Left hindlimb (tissue), 1 donor: ENCODE measurements around the gene MCM5.
"Not testable (repeated sequence)": the region's sequence is repeated elsewhere in the genome, so short reads cannot be mapped to it uniquely, and the experiment has no call there.

Experiments
- DNase-seq: peaks from one replicate; pipeline ENCODE4 v3.0.0-alpha.2; 2018

Gene MCM5

DNA sequence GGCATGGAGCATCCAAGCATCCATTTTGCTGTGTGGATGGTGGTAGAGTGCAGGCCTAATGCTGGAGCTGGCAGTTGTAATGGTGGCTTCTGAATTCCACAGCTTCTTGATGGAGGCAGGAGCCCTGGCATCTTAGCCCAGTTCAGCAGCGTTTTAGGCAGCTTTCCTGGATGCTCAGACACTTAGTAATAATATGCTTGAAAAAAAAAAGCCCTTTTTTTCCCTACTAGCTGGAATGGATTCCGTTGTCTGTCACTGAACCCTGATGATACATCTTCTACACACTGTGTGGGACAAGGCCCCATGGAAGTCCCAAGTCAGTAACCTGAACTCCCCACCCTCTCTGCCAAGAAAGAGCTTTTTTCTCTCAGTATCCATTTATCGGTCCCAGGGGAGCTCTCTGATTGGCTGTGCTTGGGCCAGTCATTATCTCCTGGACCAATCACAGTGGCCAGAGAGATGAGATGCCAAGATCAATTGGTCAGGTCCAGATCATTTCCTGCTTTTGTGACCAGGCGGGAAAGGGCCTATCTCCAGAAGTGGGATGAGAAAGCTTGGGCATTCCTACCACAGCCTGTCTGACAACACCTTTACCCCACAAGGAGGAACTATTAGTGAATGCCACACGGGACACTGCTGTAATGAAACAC is 34.2 kb downstream of the MCM5 start:
- DNase-seq, result no peak

DNA sequence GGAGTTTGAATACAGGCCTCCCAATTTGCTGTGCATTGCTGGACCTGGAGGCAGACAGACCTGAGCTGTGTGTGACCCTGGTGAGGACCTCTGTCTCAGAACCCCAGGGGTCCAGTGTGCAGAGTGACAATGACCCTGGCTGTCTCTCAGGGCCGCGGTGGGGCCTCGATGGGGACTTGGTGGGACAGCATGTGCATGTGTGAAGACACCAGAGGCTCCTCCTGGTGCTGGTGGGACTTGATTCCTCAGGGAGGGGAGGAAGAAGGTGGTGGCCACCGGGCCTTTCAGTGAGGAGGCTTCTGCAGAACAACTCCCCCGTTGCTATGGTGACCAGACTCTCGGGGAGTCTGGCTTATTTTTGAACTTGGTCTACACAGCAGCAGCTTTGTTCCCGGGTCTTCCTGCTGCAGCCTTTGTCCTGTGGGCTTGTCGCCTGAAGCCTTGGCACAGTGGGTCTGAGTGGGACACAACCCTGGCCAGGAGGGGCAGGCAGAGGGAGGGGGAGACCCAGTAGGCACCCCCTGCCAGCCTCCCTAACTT is 35.3 kb downstream of the MCM5 start:
- DNase-seq, result no peak

DNA sequence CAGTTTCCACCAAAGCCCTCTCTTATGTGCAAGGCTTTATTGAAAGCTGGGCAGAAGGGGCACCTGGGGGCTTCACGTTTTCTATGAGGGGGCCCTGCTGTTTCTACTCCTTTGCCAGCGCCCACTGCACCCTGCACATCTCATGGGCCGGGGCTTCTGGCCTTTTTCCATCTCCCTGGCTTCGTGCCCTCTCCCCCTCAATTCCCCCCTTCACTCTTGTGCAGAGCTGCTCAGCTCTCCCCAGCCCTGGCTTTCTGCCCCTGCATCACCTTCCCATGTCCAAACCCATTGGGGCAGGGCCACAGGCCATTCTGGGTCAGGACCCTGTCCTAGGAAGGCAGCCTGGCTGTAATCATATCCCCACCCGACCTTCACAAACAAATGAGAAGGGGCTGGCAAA is 36.5 kb downstream of the MCM5 start:
- DNase-seq, result no peak

- DNase-seq, result no peak
Measured at GRCh38 chr22:35437049-35437448, 37.1 kb downstream of the MCM5 start.

GRCh38 chr22:35438673-35439364 is 38.9 kb downstream of the MCM5 start:
- DNase-seq, result not testable (repeated sequence)

DNA sequence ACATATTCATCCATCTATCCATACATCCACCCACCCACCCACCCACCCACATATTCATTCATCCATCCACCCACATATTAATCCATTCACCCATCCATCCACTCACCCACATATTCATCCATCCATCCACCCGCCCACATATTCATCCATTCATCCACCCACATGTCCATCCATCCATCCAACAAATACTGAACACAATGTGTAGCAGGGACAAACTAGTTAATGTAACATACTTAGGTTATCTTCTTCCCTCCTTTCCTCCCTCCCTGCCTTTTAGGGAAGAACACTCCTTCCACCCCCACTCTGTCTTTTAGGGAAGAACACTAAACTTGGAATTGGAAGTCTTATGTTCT is 39.4 kb downstream of the MCM5 start:
- no peak for DNase-seq

GRCh38 chr22:35440129-35440528 is 40.2 kb downstream of the MCM5 start:
- DNase-seq, result no peak

- DNase-seq, result no peak
Measured at GRCh38 chr22:35441489-35442100, 41.7 kb downstream of the MCM5 start.

GRCh38 chr22:35442471-35442870 is 42.5 kb downstream of the MCM5 start:
- no peak for DNase-seq

DNA sequence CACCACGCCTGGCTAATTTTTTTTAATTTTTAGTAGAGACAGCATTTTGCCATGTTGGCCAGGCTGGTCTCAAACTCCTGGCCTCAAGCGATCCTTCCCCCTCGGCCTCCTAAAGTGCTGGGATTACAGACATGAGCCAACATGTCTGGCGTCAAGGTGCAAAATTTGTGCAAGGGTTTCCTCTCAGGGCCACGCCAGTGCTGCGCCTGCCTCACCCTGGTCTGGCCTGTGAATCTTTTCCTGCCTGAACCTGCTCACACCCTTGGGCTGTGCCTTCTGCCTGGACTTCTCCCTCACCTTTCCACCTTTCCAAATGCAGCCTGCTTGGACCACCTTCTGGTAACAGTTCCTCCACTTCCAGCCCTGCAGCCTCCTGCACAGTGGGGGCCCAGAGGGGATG is 43.4 kb downstream of the MCM5 start:
- no peak for DNase-seq

DNA sequence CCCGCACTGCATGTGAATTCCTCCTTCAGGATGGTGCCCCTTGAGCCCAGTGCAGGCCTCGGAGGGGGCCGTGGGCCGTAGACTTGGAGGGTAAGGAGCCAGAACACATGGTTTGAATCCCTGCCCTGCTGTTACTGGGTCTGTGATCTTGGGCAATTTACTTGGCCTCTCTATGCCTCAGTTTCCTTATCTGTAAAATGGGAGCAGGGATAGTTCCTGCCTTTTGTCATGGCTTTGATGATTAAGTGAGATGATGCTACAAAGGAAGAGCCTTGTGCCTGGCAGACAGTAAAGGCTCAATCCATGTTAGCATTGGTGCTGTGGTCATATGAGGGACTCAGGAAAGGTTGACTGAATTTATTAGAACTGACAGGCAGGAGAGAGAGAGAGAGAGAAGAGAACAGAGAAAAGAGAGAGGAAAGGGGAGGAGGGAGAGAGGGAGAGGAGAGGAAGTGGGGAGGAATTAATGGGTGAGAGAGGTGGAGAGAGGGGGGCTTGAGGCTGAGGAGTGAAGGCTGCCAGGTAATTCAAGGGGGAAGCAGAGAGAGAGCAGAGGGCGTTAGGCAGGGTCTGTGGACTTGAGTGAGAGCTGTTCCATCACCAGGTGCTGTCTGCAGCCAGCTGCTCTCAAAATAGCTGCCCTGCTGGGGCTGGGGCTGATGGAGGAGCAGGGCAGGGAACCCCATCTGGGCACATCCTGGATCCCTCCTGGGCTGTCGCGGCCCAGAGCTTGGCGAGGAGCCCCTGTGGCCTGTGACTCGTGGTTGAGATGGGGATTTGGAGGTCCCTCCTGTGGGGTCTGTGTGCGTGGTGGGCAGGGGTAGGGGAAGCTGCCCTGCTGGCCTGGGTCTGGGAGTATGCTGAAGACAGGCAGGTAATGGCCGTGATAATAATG is 44.1 kb downstream of the MCM5 start:
- no peak for DNase-seq

DNA sequence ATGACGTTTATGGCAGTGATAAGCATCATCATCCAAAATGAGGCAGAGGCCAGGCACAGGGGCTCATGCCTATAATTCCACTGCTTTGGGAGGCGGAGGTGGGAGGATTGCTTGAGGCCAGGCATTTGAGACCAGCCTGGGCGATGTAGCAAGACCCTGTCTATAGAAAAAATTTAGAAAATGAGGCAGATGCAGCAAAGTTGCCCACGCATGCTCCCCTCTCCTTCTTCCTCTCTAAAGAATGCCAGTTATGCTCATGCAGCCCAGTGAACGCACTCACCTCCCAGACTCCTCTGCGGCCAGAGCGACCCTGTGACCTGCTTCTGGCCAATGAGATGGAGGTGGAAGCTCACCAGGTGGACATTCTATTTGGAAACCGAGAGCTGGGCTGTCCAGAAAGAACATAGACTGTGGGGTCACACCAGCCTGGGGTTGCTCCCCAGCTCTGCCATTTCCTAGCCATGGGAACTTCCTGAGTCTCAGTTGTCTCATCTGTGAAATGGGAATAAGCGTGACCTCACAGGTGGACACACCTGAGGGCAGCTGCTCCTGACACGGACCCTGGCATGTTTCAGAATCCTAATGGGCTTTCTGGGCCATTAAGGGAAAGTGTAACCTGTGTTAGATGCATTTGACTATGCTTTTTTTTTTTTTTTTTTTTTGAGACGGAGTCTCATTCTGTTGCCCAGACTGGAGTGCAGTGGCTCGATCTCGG is 44.9 kb downstream of the MCM5 start:
- DNase-seq, result no peak

DNA sequence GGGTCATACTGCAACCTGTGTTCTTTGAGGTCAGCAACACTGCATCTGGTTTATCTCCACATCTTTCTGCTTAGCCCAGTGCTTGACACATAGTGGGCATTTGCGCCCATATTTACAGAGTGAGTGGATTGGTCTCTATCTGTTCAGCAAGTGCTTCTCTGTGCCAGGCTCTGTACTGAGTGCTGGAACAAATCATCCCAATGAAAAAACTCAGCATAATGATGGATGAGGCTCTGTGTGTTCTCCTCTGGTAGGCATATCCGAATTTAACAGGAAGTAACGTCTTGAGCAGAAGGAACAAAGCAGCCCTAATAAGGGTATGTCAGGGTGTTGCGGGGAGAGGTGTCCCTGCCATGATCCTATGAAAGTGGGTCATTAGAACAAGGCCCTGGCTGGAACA is 46.0 kb downstream of the MCM5 start:
- no peak for DNase-seq

DNA sequence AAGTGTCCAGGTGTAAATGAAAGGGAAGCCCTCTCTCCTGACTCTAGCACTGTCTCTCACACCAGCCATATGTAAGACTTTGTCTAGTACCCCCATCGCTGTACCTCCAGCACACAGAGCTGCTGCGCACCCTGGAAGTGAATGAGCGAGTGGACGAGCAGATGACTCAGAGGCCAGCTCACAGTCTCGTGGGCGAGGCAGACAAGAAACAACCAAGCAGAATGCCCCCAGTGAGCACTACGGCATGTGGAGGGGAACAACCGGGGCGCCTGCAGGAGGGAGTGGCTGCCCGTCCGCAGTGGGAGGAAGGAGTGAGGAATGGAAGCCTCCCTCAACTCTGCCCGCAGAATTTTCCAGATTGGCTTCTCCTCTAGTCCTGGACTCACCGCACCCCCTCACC is 46.4 kb downstream of the MCM5 start:
- no peak for DNase-seq

- DNase-seq, result no peak
Measured at GRCh38 chr22:35448523-35448922, 48.6 kb downstream of the MCM5 start.

DNA sequence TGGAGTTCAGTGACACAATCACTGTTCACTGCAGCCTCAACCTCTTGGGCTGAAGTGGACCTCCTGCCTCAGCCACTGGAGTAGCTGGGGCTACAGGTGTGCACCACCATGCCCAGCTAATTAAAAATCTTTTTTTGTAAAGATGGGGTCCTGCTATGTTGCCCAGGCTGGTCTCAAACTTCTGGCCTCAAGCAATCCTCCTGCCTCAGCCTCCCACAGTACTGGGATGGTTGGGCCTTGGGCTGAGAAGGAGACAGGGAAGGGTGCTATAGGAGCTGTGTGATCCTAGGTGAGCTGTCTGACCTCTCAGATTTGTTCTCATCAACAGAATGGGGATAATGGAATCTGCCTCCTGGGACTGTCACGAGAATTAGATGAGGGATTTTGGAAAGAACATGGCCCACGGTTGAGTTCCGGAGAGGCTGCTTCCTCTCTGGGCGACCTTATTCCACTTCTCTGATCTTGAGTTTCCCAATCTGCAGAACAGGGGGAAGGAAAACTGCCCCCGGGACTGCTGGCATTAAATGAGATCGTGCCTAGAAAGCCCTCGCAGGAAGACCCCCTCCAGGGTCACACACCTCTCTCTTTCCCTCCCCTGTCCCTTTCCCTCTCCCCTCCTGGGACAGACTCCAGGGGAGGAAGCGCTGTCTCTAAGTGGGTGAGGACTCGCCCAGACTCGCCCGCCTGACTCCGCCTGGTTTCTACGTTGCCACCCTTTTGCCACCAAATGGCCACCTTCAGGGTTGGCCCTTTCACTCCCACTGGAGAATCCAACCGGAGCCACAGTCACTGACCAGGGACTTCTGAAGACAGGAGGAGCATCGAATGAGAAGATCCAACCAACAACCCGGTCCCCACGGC is 50.1 kb downstream of the MCM5 start:
- DNase-seq, result no peak

- DNase-seq, result no peak
Measured at GRCh38 chr22:35450824-35451569, 51.1 kb downstream of the MCM5 start.

GRCh38 chr22:35451592-35451991 is 51.7 kb downstream of the MCM5 start:
- DNase-seq, result no peak

DNA sequence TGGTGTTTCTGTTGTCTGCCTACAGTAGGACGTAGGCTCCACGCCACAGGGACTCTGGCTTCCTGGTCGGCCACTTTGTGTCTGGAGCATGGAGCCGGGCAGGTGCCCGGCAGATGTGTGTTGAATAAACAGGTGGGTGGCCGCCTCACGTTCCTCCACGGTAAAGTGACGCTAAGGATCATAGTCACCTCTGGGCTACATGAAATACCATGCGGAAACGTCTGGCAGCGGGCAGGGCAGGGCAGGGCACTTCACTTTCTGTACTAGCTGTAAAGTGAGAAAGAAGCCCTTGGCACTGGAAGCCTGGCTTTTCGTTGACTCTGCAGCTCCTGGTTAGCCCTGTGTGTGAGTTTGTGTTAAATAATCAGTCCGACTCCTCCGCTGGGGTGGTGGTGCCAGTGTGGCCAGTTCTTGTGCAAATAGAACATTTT is 52.4 kb downstream of the MCM5 start:
- DNase-seq, result no peak
